K562 (cell line): ENCODE data around the gene ESPN. TPM values are rescaled to one million over a fixed set of nuclear protein-coding genes. Genes with fewer than 3 reads are reported as not detected.

Experiments used
- ARID2 ChIP-seq: fragments of 450-650 bp; IDR thresholded peaks from 2 replicates; pipeline ENCODE4 v1.6.1; 2017; ENCODE audit warnings: antibody characterized with exemption, mild to moderate bottlenecking
- CEBPB ChIP-seq: fragments of 450-650 bp; IDR thresholded peaks from 2 replicates; pipeline ENCODE4 v1.6.1; 2016; ENCODE audit warnings: missing genetic modification characterization, missing compliant biosample characterization
- CHD4 ChIP-seq: fragments of 200-600 bp; sonication (generic); IDR thresholded peaks from 3 replicates; pipeline ENCODE4 v1.6.1; 2012; ENCODE audit warnings: low read depth, mild to moderate bottlenecking, mixed read lengths, low read length, inconsistent platforms; ENCODE audit not compliant: insufficient read depth, insufficient replicate concordance, poor library complexity, severe bottlenecking
- FOXA3 ChIP-seq, 2 experiments: fragments of 450-650 bp in 1 of 2; sonication (generic) in 1 of 2; formaldehyde crosslinking; IDR thresholded peaks in 1 of 2; conservative IDR thresholded peaks in 1 of 2; 2 replicates each; pipeline versions ENCODE4 v1.4.0 to v1.8.0; 2020 to 2022; ENCODE audit warnings: mild to moderate bottlenecking in 2 of 2, missing genetic modification reagents in 1 of 2
- FOXP1 ChIP-seq: sonication (generic); formaldehyde crosslinking; IDR thresholded peaks from 2 replicates; pipeline ENCODE4 v1.8.0; 2022; ENCODE audit warnings: mild to moderate bottlenecking, missing genetic modification reagents
- KDM5B ChIP-seq: fragments of 200-600 bp; sonication (generic); IDR thresholded peaks from 2 replicates; pipeline ENCODE4 v1.6.1; 2012; ENCODE audit warnings: low read depth, mild to moderate bottlenecking, moderate library complexity, low read length, control low read depth, inconsistent platforms; ENCODE audit not compliant: insufficient replicate concordance
- KLF1 ChIP-seq: fragments of 450-650 bp; IDR thresholded peaks from 2 replicates; pipeline ENCODE4 v1.6.1; 2016; ENCODE audit warnings: missing genetic modification characterization, missing compliant biosample characterization
- NELFE ChIP-seq: IDR thresholded peaks from 2 replicates; pipeline ENCODE4 v1.6.1; 2011; ENCODE audit warnings: mild to moderate bottlenecking; ENCODE audit not compliant: insufficient read depth, insufficient read length
- PPARD ChIP-seq: fragments of 250-450 bp; sonication (Bioruptor Pico); IDR thresholded peaks from 2 replicates; pipeline ENCODE4 v1.8.0; 2022; ENCODE audit warnings: inconsistent platforms, mild to moderate bottlenecking, moderate library complexity
- RCOR1 ChIP-seq, 2 experiments: IDR thresholded peaks; 2 replicates each; pipeline ENCODE4 v1.6.1; 2012; ENCODE audit warnings: low read depth in 2 of 2, low read length in 2 of 2, borderline replicate concordance in 1 of 2, improper control_type of control experiment in 1 of 2
- SRSF1 ChIP-seq: fragments of 200-400 bp; formaldehyde crosslinking; IDR thresholded peaks from 2 replicates; pipeline ENCODE4 v1.6.1; 2017; ENCODE audit warnings: mild to moderate bottlenecking, low read depth, low read length, moderate library complexity
- TAF1 ChIP-seq: IDR thresholded peaks from 2 replicates; pipeline ENCODE4 v1.6.1; 2011; ENCODE audit warnings: mild to moderate bottlenecking, low read length, moderate library complexity; ENCODE audit not compliant: insufficient read depth, control insufficient read depth, severe bottlenecking; ENCODE audit errors: extremely low read depth
- TEAD4 ChIP-seq, 2 experiments: sonication (generic) in 1 of 2; formaldehyde crosslinking in 1 of 2; IDR thresholded peaks; 2 replicates each; pipeline versions ENCODE4 v1.6.1 to v1.8.0; 2012 to 2022; ENCODE audit warnings: borderline replicate concordance in 1 of 2, inconsistent platforms in 1 of 2, low read length in 1 of 2, mild to moderate bottlenecking in 1 of 2, missing genetic modification reagents in 1 of 2
- ZFX ChIP-seq: sonication (generic); formaldehyde crosslinking; IDR thresholded peaks from 2 replicates; pipeline ENCODE4 v1.8.0; 2022; ENCODE audit warnings: mild to moderate bottlenecking, missing genetic modification reagents, moderate library complexity
- ZNF197 ChIP-seq: fragments of 200-800 bp; sonication (Bioruptor generic); IDR thresholded peaks from 2 replicates; pipeline ENCODE4 v1.6.1; 2016; ENCODE audit warnings: low read depth, missing genetic modification characterization, missing compliant biosample characterization
- polyA plus RNA-seq, 8 experiments: library from polyadenylated mRNA; depleted of rRNA in 4 of 8; stranded (reverse) in 5 of 8; unstranded in 3 of 8; fragments of >200 nt; fragmentation: Nextera tagmentation in 2 of 8; fragmentation: Illumina TruSeq in 1 of 8; extraction: Ambion mirVana in 2 of 8; extraction: Trizol in 1 of 8; gene quantifications; 2 replicates each; pipeline versions ENCODE4 v1.2.1 to v1.2.3, GENCODE V29; 2011 to 2014; ENCODE audit warnings: inconsistent platforms in 1 of 8, missing spikeins in 1 of 8
- total RNA-seq, 7 experiments: library from RNA; depleted of rRNA in 6 of 7; stranded (reverse); fragments of >200 nt in 6 of 7; fragmentation: Illumina TruSeq in 2 of 7; extraction: Trizol in 2 of 7; gene quantifications; 2 replicates each; pipeline versions ENCODE4 v1.2.1 to v1.2.3, GENCODE V29; 2011 to 2021; ENCODE audit warnings: low replicate concordance in 1 of 7
- TF ChIP-seq, protein P1 (sequence below): sonication (generic); formaldehyde crosslinking; IDR thresholded peaks from 2 replicates; pipeline ENCODE4 v1.8.0; 2022; ENCODE audit warnings: missing genetic modification reagents, mild to moderate bottlenecking, moderate library complexity, borderline replicate concordance
- TF ChIP-seq, protein P2 (sequence below): fragments of 450-650 bp; formaldehyde crosslinking; IDR thresholded peaks from 2 replicates; pipeline ENCODE4 v1.4.0; 2022; ENCODE audit warnings: missing genetic modification characterization
- TF ChIP-seq, protein P3 (sequence below): sonication (generic); formaldehyde crosslinking; IDR thresholded peaks from 2 replicates; pipeline ENCODE4 v1.4.0; 2020; ENCODE audit warnings: mild to moderate bottlenecking, missing genetic modification reagents
- TF ChIP-seq, protein P4 (sequence below): sonication (generic); formaldehyde crosslinking; IDR thresholded peaks from 2 replicates; pipeline ENCODE4 v1.8.0; 2022; ENCODE audit warnings: mild to moderate bottlenecking, missing genetic modification reagents, borderline replicate concordance

ESPN gene
- total and polyA plus RNA-seq, 9 of the 15 experiments (the other 6 are each of a cell fraction or from before 2014, with no cell fraction given): 0.07 to 1.2 (median 0.45) TPM; not detected in 3

DNA sequence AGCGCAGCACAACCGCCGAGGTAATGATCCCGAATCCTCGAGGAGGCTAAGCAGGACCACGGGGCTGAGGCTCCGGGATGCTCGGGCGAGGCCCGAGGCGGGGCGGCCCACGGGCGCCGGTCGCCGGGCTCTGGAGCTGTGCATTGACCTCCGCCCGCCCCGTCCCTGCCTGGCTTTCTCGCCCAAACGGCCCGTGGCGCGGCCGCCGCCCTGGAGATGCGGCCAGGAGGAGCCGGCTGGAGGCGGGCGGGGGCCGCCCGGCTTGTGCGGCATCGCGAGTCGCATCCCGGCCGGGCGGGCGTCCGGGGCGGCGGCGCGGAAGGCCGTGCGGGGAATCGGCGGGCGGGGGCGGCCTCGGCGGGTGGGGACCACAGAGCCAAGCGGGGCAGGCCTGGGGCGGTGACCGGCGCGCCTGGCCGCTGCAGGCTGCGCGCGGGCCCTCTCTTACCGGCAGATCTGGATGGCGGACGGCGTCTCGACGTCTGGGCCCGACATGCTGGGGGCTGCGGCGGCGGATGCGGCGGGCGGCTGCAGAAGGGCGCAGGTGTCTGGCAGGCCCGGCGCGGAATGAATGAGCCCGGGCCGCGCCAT, 31.7 kb upstream of the ESPN start (continued):
- TF ChIP-seq TEAD4 (IDR thresholded peaks at IDR 0.05; ENCODE audit: low read length): no peak
- TF ChIP-seq TEAD4 (CRISPR knock-in tag; IDR thresholded peaks at IDR 0.05; ENCODE audit: borderline replicate concordance): no peak
- no peak for TF ChIP-seq RCOR1 (IDR thresholded peaks at IDR 0.05; ENCODE audit: borderline replicate concordance in 1 of 2, low read depth in 2 of 2, low read length in 2 of 2)
- TF ChIP-seq, protein P1, sequence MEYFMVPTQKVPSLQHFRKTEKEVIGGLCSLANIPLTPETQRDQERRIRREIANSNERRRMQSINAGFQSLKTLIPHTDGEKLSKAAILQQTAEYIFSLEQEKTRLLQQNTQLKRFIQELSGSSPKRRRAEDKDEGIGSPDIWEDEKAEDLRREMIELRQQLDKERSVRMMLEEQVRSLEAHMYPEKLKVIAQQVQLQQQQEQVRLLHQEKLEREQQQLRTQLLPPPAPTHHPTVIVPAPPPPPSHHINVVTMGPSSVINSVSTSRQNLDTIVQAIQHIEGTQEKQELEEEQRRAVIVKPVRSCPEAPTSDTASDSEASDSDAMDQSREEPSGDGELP (CRISPR knock-in tag): 0 out of 2 replicates have a peak, but pooled peaks have one; percentile 9
- TF ChIP-seq PPARD (CRISPR knock-in tag): no peak
- TF ChIP-seq TAF1: peak; percentile 69
- no peak for TF ChIP-seq FOXA3 (CRISPR knock-in tag; conservative IDR thresholded peaks at IDR 0.05 in 1 of 2, IDR thresholded peaks at IDR 0.05 in 1 of 2)
- no peak; the same call in 1 of the 2 replicates for TF ChIP-seq FOXP1
- TF ChIP-seq ZFX (CRISPR knock-in tag): no peak; the same call in 1 of the 2 replicates
- TF ChIP-seq, protein P2, sequence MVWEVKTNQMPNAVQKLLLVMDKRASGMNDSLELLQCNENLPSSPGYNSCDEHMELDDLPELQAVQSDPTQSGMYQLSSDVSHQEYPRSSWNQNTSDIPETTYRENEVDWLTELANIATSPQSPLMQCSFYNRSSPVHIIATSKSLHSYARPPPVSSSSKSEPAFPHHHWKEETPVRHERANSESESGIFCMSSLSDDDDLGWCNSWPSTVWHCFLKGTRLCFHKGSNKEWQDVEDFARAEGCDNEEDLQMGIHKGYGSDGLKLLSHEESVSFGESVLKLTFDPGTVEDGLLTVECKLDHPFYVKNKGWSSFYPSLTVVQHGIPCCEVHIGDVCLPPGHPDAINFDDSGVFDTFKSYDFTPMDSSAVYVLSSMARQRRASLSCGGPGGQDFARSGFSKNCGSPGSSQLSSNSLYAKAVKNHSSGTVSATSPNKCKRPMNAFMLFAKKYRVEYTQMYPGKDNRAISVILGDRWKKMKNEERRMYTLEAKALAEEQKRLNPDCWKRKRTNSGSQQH: peak; percentile 99
- TF ChIP-seq NELFE: no peak
- no peak for TF ChIP-seq ZNF197 (CRISPR knock-in tag)
- no peak for TF ChIP-seq CEBPB (tag)
- TF ChIP-seq CHD4: no peak
- TF ChIP-seq KDM5B: peak; percentile 45
- TF ChIP-seq ARID2: no peak
- TF ChIP-seq, protein P3, sequence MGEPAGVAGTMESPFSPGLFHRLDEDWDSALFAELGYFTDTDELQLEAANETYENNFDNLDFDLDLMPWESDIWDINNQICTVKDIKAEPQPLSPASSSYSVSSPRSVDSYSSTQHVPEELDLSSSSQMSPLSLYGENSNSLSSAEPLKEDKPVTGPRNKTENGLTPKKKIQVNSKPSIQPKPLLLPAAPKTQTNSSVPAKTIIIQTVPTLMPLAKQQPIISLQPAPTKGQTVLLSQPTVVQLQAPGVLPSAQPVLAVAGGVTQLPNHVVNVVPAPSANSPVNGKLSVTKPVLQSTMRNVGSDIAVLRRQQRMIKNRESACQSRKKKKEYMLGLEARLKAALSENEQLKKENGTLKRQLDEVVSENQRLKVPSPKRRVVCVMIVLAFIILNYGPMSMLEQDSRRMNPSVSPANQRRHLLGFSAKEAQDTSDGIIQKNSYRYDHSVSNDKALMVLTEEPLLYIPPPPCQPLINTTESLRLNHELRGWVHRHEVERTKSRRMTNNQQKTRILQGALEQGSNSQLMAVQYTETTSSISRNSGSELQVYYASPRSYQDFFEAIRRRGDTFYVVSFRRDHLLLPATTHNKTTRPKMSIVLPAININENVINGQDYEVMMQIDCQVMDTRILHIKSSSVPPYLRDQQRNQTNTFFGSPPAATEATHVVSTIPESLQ: no peak
- TF ChIP-seq KLF1: no peak
- TF ChIP-seq, protein P4, sequence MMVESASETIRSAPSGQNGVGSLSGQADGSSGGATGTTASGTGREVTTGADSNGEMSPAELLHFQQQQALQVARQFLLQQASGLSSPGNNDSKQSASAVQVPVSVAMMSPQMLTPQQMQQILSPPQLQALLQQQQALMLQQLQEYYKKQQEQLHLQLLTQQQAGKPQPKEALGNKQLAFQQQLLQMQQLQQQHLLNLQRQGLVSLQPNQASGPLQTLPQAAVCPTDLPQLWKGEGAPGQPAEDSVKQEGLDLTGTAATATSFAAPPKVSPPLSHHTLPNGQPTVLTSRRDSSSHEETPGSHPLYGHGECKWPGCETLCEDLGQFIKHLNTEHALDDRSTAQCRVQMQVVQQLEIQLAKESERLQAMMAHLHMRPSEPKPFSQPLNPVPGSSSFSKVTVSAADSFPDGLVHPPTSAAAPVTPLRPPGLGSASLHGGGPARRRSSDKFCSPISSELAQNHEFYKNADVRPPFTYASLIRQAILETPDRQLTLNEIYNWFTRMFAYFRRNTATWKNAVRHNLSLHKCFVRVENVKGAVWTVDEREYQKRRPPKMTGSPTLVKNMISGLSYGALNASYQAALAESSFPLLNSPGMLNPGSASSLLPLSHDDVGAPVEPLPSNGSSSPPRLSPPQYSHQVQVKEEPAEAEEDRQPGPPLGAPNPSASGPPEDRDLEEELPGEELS (CRISPR knock-in tag): no peak
- TF ChIP-seq SRSF1: no peak
